GM12878 (cell line): ENCODE results near the gene TLK2. TPM values are rescaled to one million over a fixed set of nuclear protein-coding genes. Genes with fewer than 3 reads are reported as not detected.

ENCODE experiments used
- ATAC-seq: fragments of 200-7000 bp; cut with Tn5 transposase; 3 replicates; pipeline ENCODE4 v1.9.1; 2020; ENCODE audit warnings: mild to moderate bottlenecking, moderate library complexity
- BruUV-seq: library from RNA; stranded (reverse); fragments of 400-500 nt; replicated peaks from 2 replicates; lab custom pipeline; 2021; lab: Mats Ljungman, UMichigan
- CTCF ChIA-PET: fragments of 300-600 bp; sonication (Branson Sonifier 250); formaldehyde crosslinking; extraction: SDS; loops from one replicate; lab custom pipeline; 2021; ENCODE audit warnings: inconsistent platforms; lab: Yijun Ruan, JAX
- POLR2A ChIA-PET: fragments of 350-600 bp; formaldehyde crosslinking; extraction: SDS; loops from one replicate; lab custom pipeline; 2021; ENCODE audit warnings: inconsistent platforms; lab: Charles Lee
- RAD21 ChIA-PET: fragments of 300-600 bp; sonication (Branson Sonifier 250); formaldehyde crosslinking; loops from one replicate; lab custom pipeline; 2023; ENCODE audit warnings: antibody characterized with exemption; ENCODE audit not compliant: unreplicated experiment; lab: Charles Lee
- SMC1A ChIA-PET: fragments of 300-600 bp; sonication (Branson Sonifier 250); formaldehyde crosslinking; loops from one replicate; lab custom pipeline; 2023; ENCODE audit not compliant: unreplicated experiment, uncharacterized antibody; lab: Charles Lee
- DNase-seq: peaks from one replicate; pipeline ENCODE4 v3.0.0-alpha.2; 2011; ENCODE audit warnings: low read depth, low spot score
- FAIRE-seq: peaks from 3 replicates; lab custom pipeline; 2011; peaks lifted over from hg19 to GRCh38; lab: Jason Lieb, UNC
- H2AFZ ChIP-seq: 2 replicates; pipeline ENCODE4 v1.6.0; 2011; ENCODE audit warnings: low read depth, low read length, control low read depth; ENCODE audit not compliant: control insufficient read depth
- H3K27ac ChIP-seq: 2 replicates; pipeline ENCODE4 v1.5.1; 2011; ENCODE audit warnings: control low read depth; ENCODE audit not compliant: control insufficient read depth, insufficient read depth
- H3K27me3 ChIP-seq, 2 experiments: replicated peaks in 1 of 2; 2 replicates each; pipeline versions ENCODE4 v1.6.0 to v1.6.1; 2011; ENCODE audit warnings: low read length in 1 of 2; ENCODE audit not compliant: control insufficient read depth in 2 of 2, insufficient read depth in 2 of 2
- H3K36me3 ChIP-seq, 2 experiments: 2 replicates each; pipeline ENCODE4 v1.5.1; 2011; ENCODE audit warnings: low read length in 1 of 2; ENCODE audit not compliant: control insufficient read depth in 2 of 2, insufficient read depth in 2 of 2
- H3K4me1 ChIP-seq: 2 replicates; pipeline ENCODE4 v1.6.1; 2011; ENCODE audit warnings: mild to moderate bottlenecking, low read length, moderate library complexity, mixed read lengths; ENCODE audit not compliant: control insufficient read depth, insufficient read depth
- H3K4me2 ChIP-seq: 2 replicates; pipeline ENCODE4 v1.6.0; 2011; ENCODE audit warnings: control low read depth; ENCODE audit not compliant: control insufficient read depth, insufficient read depth
- H3K4me3 ChIP-seq: fragments of 200-600 bp; sonication (generic); 2 replicates; pipeline ENCODE4 v1.5.1; 2016
- H3K79me2 ChIP-seq: 2 replicates; pipeline ENCODE4 v1.6.0; 2011; ENCODE audit warnings: low read length; ENCODE audit not compliant: control insufficient read depth, insufficient read depth
- H3K9ac ChIP-seq: 2 replicates; pipeline ENCODE4 v1.8.0; 2011; ENCODE audit warnings: low read length, control low read depth, mixed read lengths; ENCODE audit not compliant: control insufficient read depth, insufficient read depth
- H3K9me3 ChIP-seq: replicated peaks from 3 replicates; pipeline ENCODE4 v1.5.1; 2011; ENCODE audit warnings: mild to moderate bottlenecking, low read length; ENCODE audit not compliant: control insufficient read depth, insufficient read depth
- H4K20me1 ChIP-seq: 2 replicates; pipeline ENCODE4 v1.6.0; 2011; ENCODE audit not compliant: control insufficient read depth, insufficient read depth
- EGR1 ChIP-seq, 2 experiments: IDR thresholded peaks; 1 replicate in 1 of 2; 2 replicates in 1 of 2; pipeline ENCODE4 v1.6.1; 2011 to 2012; ENCODE audit warnings: low read depth in 2 of 2, low read length in 2 of 2, borderline replicate concordance in 1 of 2, mild to moderate bottlenecking in 1 of 2, moderate library complexity in 1 of 2
- ELK1 ChIP-seq: IDR thresholded peaks from 2 replicates; pipeline ENCODE4 v1.6.1; 2012; ENCODE audit warnings: low read depth, low read length, improper control_type of control experiment
- EZH2 ChIP-seq: IDR thresholded peaks from 2 replicates; pipeline ENCODE4 v1.6.1; 2012; ENCODE audit warnings: low read depth, mild to moderate bottlenecking, control low read depth, inconsistent platforms, low read length, borderline replicate concordance; ENCODE audit not compliant: control insufficient read depth
- GATAD2B ChIP-seq: fragments of 450-650 bp; conservative IDR thresholded peaks from 2 replicates; pipeline ENCODE4 v1.6.1; 2017; ENCODE audit warnings: low read depth, mild to moderate bottlenecking, moderate library complexity
- IKZF1 ChIP-seq: fragments of 450-650 bp; conservative IDR thresholded peaks from 2 replicates; pipeline ENCODE4 v1.6.1; 2017; ENCODE audit warnings: antibody characterized with exemption, mild to moderate bottlenecking
- MEF2A ChIP-seq: IDR thresholded peaks from 2 replicates; pipeline ENCODE4 v1.6.1; 2011; ENCODE audit warnings: low read depth, mild to moderate bottlenecking, low read length, moderate library complexity; ENCODE audit not compliant: insufficient read depth
- NFXL1 ChIP-seq: fragments of 450-650 bp; IDR thresholded peaks from 2 replicates; pipeline ENCODE4 v1.6.1; 2017; ENCODE audit warnings: antibody characterized with exemption, mild to moderate bottlenecking, borderline replicate concordance
- PKNOX1 ChIP-seq: fragments of 450-650 bp; IDR thresholded peaks from 2 replicates; pipeline ENCODE4 v1.6.1; 2016; ENCODE audit warnings: mild to moderate bottlenecking
- ZNF207 ChIP-seq: fragments of 450-650 bp; IDR thresholded peaks from 2 replicates; pipeline ENCODE4 v1.6.1; 2014; ENCODE audit warnings: antibody characterized with exemption, mild to moderate bottlenecking, borderline replicate concordance
- WGBS: methylation state at CpG from one replicate; pipeline ENCODE4 v1.1.6; 2016; ENCODE audit warnings: low lambda C conversion rate; ENCODE audit not compliant: insufficient replicate concordance, insufficient coverage; ENCODE audit errors: missing lambda C conversion rate; 5-methylcytosine and 5-hydroxymethylcytosine counted together
- in situ Hi-C: fragments of 300-500 bp; cut with MboI; formaldehyde crosslinking; loops from 9 replicates; pipeline ENCODE4 v1.14.3; 2018; ENCODE audit warnings: mixed read lengths
- intact Hi-C: fragments of 100-400 bp; cut with micrococcal nuclease; formaldehyde crosslinking; loops from one replicate; pipeline ENCODE4 v1.14.2; 2022; ENCODE audit not compliant: unreplicated experiment
- polyA plus RNA-seq, 11 experiments: library from polyadenylated mRNA; depleted of rRNA in 4 of 11; unstranded in 6 of 11; stranded (reverse) in 5 of 11; fragments of >200 nt; fragmentation: Nextera tagmentation in 4 of 11; fragmentation: Illumina TruSeq in 1 of 11; extraction: Ambion mirVana in 4 of 11; extraction: Trizol in 1 of 11; gene quantifications; 1 replicate in 1 of 11; 2 replicates in 10 of 11; pipeline versions ENCODE4 v1.2.1 to v1.2.3, GENCODE V29; 2011 to 2016; ENCODE audit warnings: inconsistent platforms in 2 of 11, missing spikeins in 2 of 11, low read depth in 1 of 11
- total RNA-seq, 4 experiments: library from RNA; depleted of rRNA in 3 of 4; stranded (reverse); fragments of >200 nt in 3 of 4; fragmentation: Illumina TruSeq in 1 of 4; extraction: Trizol in 1 of 4; gene quantifications; 2 replicates each; pipeline versions ENCODE4 v1.2.1 to v1.2.3, GENCODE V29; 2013 to 2021

The TLK2 gene
- total and polyA plus RNA-seq, 10 of the 15 experiments (the other 5 are each of a cell fraction or from before 2014, with no cell fraction given), result 12.1 to 51.2 (median 27.5) TPM

GRCh38 chr17:62587554-62587953, 108.9 kb downstream of the TLK2 start:
- peaks cover 2 to 18% of the 10 kb centered on the region in 2 experiments for H3K36me3 ChIP-seq
- no peak for ATAC-seq
- RAD21 ChIA-PET, result no interaction called here
- in situ Hi-C loops, result no loop called here
- no peaks in the 10 kb centered on the region for H3K9me3 ChIP-seq
- no TSS peak for BruUV-seq
- no peak overlapping the region for H3K9ac ChIP-seq
- no peak for FAIRE-seq
- TF ChIP-seq GATAD2B (no peak), EZH2 (no peak), PKNOX1 (no peak), ELK1 (no peak), IKZF1 (no peak), MEF2A (no peak), ZNF207 (no peak), EGR1 (IDR thresholded peaks at IDR 0.05; ENCODE audit: borderline replicate concordance in 1 of 2, low read depth in 2 of 2, low read length in 2 of 2) (no peak), NFXL1 (no peak)
- intact Hi-C loops, result no loop called here
- 100% methylated on average over 2 of the region's 2 CpGs for WGBS
- H3K79me2 ChIP-seq, result no peaks in the 10 kb centered on the region
- H4K20me1 ChIP-seq, result no peaks in the 10 kb centered on the region
- SMC1A ChIA-PET, result no interaction called here
- no peaks in the 10 kb centered on the region for H3K27me3 ChIP-seq
- H3K4me2 ChIP-seq, result no peak overlapping the region
- H3K4me3 ChIP-seq, result no peak overlapping the region
- H3K4me1 ChIP-seq, result no peaks in the 10 kb centered on the region
- CTCF ChIA-PET, result no interaction called here
- H2AFZ ChIP-seq, result no peak overlapping the region
- no peak for DNase-seq
- H3K27ac ChIP-seq, result no peak overlapping the region
- POLR2A ChIA-PET, result no interaction called here
